Osteoblast (primary cell): ENCODE data around the gene CNGA1. TPM values are rescaled to one million over a fixed set of nuclear protein-coding genes. Genes with fewer than 3 reads are reported as not detected.

Experiments
- DNase-seq: peaks from one replicate; pipeline ENCODE4 v3.0.0; 2011; ENCODE audit warnings: low spot score, mixed read lengths; ENCODE audit not compliant: insufficient read length; ENCODE audit errors: missing footprints
- H2AFZ ChIP-seq: 2 replicates; pipeline ENCODE4 v1.6.0; 2011; ENCODE audit warnings: mild to moderate bottlenecking, low read length
- H3K27ac ChIP-seq: 2 replicates; pipeline ENCODE4 v1.5.1; 2011; ENCODE audit warnings: mild to moderate bottlenecking, low read depth, low read length, moderate library complexity
- H3K27me3 ChIP-seq: 2 replicates; pipeline ENCODE4 v1.6.0; 2012; ENCODE audit warnings: mild to moderate bottlenecking, control low read depth, inconsistent platforms, low read length, moderate library complexity; ENCODE audit not compliant: insufficient read depth
- H3K36me3 ChIP-seq: 2 replicates; pipeline ENCODE4 v1.5.1; 2011; ENCODE audit warnings: mild to moderate bottlenecking, low read length, control low read depth, moderate library complexity; ENCODE audit not compliant: insufficient read depth
- H3K4me1 ChIP-seq: 2 replicates; pipeline ENCODE4 v1.5.1; 2011; ENCODE audit warnings: mild to moderate bottlenecking, low read length, control low read depth, moderate library complexity; ENCODE audit not compliant: insufficient read depth
- H3K4me2 ChIP-seq: 2 replicates; pipeline ENCODE4 v1.6.0; 2011; ENCODE audit warnings: mild to moderate bottlenecking, low read length; ENCODE audit not compliant: insufficient read depth
- H3K4me3 ChIP-seq: fragments of 200-600 bp; sonication (generic); 3 replicates; pipeline ENCODE4 v1.5.1; 2012; ENCODE audit warnings: mild to moderate bottlenecking, low read length, inconsistent platforms; ENCODE audit not compliant: insufficient read depth
- H3K79me2 ChIP-seq: 2 replicates; pipeline ENCODE4 v1.6.0; 2012; ENCODE audit warnings: mild to moderate bottlenecking, low read length, control low read depth, inconsistent platforms; ENCODE audit not compliant: insufficient read depth
- H3K9me3 ChIP-seq: 2 replicates; pipeline ENCODE4 v1.5.1; 2011; ENCODE audit warnings: low read depth, low read length, control low read depth
- H4K20me1 ChIP-seq: 2 replicates; pipeline ENCODE4 v1.6.0; 2012; ENCODE audit warnings: mild to moderate bottlenecking, low read length, control low read depth; ENCODE audit not compliant: insufficient read depth
- total RNA-seq: library from RNA; depleted of rRNA; stranded (reverse); fragments of >200 nt; gene quantifications from 2 replicates; pipeline ENCODE4 v1.2.3, GENCODE V29; 2012
- TF ChIP-seq, protein P1 (sequence below): IDR thresholded peaks from 2 replicates; pipeline ENCODE4 v1.5.1; 2011; ENCODE audit warnings: mild to moderate bottlenecking, low read depth, low read length, moderate library complexity; ENCODE audit errors: extremely low read depth

CNGA1 gene
- total RNA-seq, 1 donor: not detected

DNA sequence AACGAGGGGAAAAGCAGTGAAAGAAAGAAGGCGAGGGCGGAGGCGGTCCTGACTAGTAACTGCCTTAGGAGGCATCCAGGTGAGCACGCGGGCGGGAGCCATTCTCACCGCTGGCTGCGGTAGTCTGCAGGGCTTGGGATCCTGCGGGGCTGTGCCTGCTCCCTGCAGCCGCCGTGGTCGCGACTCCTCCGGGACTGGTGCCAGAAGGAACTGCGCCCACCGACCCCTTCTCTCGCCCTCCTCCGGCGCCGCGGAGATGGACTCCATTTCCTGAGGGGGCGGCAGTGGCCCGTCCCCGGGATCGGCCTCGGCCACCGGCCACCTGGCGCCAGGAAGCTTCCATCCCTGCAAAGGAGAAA lies 102.6 kb downstream of the CNGA1 start:
- peak overlapping the region; percentile 98 for H2AFZ ChIP-seq
- TF ChIP-seq, protein P1, sequence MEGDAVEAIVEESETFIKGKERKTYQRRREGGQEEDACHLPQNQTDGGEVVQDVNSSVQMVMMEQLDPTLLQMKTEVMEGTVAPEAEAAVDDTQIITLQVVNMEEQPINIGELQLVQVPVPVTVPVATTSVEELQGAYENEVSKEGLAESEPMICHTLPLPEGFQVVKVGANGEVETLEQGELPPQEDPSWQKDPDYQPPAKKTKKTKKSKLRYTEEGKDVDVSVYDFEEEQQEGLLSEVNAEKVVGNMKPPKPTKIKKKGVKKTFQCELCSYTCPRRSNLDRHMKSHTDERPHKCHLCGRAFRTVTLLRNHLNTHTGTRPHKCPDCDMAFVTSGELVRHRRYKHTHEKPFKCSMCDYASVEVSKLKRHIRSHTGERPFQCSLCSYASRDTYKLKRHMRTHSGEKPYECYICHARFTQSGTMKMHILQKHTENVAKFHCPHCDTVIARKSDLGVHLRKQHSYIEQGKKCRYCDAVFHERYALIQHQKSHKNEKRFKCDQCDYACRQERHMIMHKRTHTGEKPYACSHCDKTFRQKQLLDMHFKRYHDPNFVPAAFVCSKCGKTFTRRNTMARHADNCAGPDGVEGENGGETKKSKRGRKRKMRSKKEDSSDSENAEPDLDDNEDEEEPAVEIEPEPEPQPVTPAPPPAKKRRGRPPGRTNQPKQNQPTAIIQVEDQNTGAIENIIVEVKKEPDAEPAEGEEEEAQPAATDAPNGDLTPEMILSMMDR: no peak
- H3K4me3 ChIP-seq: peak overlapping the region; percentile 98
- H3K27ac ChIP-seq: peak overlapping the region; percentile 83
- peaks cover 27% of the 10 kb centered on the region for H3K79me2 ChIP-seq
- no peak for DNase-seq
- peaks cover 14% of the 10 kb centered on the region for H3K4me1 ChIP-seq
- no peaks in the 10 kb centered on the region for H3K9me3 ChIP-seq
- H3K27me3 ChIP-seq: no peaks in the 10 kb centered on the region
- H3K36me3 ChIP-seq: peaks cover 13% of the 10 kb centered on the region
- H3K4me2 ChIP-seq: peak overlapping the region; percentile 99
- H4K20me1 ChIP-seq: no peaks in the 10 kb centered on the region

DNA sequence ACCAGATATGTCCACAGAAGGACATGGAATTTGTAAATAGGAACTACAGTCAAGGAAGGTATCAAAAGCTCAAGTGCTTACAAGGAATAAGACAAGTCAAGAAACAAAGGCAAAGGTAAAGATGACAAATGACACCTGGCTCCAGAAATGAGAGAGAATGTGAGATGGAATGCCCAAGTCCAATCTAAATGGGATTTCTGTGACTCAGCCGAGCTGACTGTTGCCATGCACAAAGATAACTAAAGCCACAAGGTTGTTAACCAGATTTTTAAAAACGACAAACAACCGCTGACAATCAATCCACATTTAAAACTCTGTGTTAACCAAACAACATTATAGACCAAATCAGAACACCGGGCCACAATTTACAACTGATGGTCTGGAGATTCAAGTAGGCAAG lies 103.2 kb downstream of the CNGA1 start:
- Histone ChIP-seq H3K4me2 (peak overlapping the region; percentile 99), H3K36me3 (peaks cover 15% of the 10 kb centered on the region), H3K79me2 (peaks cover 27% of the 10 kb centered on the region), H4K20me1 (no peaks in the 10 kb centered on the region), H3K27ac (peak overlapping the region; percentile 83), H3K4me1 (peaks cover 14% of the 10 kb centered on the region), H3K9me3 (no peaks in the 10 kb centered on the region), H2AFZ (peak overlapping the region; percentile 98), H3K27me3 (no peaks in the 10 kb centered on the region), H3K4me3 (peak overlapping the region; percentile 98)
- TF ChIP-seq, protein P1: no peak
- DNase-seq: peak; percentile 75

DNA sequence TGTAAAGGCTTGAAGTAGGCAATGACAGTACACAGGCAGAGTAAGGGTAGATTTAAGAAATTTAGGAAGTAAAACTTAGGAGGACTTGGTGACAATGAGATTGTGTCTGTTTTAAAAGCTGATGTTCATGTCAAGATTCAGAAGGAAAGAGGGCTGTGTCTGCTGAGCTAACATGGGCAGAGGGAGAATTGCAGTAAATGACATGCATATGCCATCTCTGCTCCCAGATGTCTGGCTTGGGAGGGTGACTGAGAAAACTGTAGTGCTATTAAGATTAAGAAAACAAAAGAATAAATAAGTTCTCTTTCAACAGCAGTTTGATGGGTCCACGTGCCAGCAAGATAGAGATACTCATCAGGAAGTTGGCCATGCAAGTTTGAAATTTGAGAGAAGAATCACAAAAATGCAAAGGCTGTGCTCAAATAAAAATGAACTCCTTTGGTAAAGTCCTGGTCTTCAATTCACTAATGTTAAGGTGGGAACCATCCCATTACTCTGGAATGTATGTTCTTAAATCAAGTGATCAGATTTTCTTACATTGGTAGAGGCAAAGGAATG lies 109.3 kb downstream of the CNGA1 start:
- Histone ChIP-seq H2AFZ (no peak overlapping the region), H3K9me3 (no peaks in the 10 kb centered on the region), H4K20me1 (no peaks in the 10 kb centered on the region), H3K27ac (no peak overlapping the region), H3K79me2 (peaks cover 22% of the 10 kb centered on the region), H3K36me3 (peaks cover 38% of the 10 kb centered on the region), H3K4me2 (no peak overlapping the region), H3K4me3 (no peak overlapping the region), H3K27me3 (no peaks in the 10 kb centered on the region), H3K4me1 (peaks cover 3% of the 10 kb centered on the region)
- DNase-seq: peak; percentile 34
- TF ChIP-seq, protein P1: no peak

DNA sequence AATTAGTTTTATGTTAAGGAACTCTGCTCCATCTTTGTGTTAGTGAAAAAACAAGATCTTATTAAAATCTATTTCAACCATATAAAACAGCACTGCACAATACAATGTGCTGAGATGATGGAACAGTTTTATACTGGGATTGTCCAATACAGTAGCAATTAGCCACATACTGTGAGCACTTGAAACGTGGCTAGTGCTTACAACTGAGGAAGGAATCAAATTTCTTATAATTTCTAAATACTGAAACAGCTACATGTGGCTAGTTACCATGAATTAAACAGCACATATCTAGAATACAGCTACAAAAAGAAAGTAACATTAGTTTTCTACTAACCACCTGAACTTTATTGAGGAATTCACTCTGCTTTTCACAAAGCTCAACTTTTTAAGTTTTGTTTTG lies 116.8 kb downstream of the CNGA1 start:
- TF ChIP-seq, protein P1: no peak
- H3K36me3 ChIP-seq: peaks cover 50% of the 10 kb centered on the region
- no peaks in the 10 kb centered on the region for H4K20me1 ChIP-seq
- no peaks in the 10 kb centered on the region for H3K79me2 ChIP-seq
- no peak overlapping the region for H3K27ac ChIP-seq
- no peak overlapping the region for H2AFZ ChIP-seq
- DNase-seq: peak; percentile 5
- H3K9me3 ChIP-seq: no peaks in the 10 kb centered on the region
- no peak overlapping the region for H3K4me2 ChIP-seq
- H3K27me3 ChIP-seq: no peaks in the 10 kb centered on the region
- no peaks in the 10 kb centered on the region for H3K4me1 ChIP-seq
- no peak overlapping the region for H3K4me3 ChIP-seq
